ENCODE results near the gene CNTNAP2.
A peak's percentile ranks its signal among the peaks of the same experiment; 100 is the strongest.

Gene CNTNAP2

DNA sequence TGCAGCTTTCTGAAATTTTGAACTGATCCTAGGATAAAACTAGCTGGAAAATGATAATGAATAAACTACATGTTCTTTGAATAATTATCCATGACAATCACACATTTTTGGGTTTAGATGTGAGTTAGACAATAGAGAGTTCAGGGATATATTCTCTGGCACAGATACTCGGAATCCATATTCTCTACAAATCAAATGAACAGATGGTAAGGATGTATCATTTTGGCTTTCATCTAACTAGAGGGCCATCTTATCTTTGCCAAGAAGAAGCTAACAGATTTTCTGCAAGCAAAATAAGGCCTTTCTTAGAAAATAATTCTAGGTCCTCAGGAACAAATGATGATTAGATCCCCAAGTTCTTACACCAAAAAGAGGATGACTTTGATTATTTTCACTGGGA lies 2118.1 kb downstream of the CNTNAP2 start:
- no peak for DNase-seq (ENCODE audit: low read depth)

DNA sequence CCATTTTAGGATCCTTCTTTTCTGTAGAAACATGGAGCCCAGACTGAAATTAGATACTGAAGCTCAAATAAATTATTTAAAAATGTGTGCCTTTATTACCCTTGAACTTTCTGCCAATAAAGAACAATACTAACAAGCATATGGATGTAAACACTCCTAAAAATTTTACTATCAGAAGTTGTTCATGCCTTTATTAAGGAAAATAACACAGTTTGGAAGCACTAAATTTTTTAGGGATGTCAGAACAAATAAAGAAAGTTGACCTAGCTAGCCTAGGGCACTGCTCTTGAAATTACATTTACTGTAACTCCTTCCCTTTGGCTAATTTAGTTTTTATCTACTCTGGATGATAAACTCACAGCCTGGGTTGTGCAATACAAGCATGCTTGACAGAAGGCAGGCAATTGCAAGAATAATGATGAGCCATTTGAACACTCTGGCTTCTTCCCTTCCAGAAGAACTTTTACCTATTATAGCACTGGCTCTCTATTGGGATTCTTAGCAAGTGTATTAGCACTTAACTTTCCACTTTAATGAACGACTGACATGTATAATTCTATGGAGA lies 2122.2 kb downstream of the CNTNAP2 start:
- H3K4me3 ChIP-seq (ENCODE audit: low read depth, low read length) = no peak overlapping the region
- DNase-seq (ENCODE audit: low read depth) = no peak

More for the DNA sequence above, 2118.1 kb downstream of the CNTNAP2 start:
- H3K4me3 ChIP-seq (ENCODE audit: low read depth, low read length) = no peak overlapping the region

DNA sequence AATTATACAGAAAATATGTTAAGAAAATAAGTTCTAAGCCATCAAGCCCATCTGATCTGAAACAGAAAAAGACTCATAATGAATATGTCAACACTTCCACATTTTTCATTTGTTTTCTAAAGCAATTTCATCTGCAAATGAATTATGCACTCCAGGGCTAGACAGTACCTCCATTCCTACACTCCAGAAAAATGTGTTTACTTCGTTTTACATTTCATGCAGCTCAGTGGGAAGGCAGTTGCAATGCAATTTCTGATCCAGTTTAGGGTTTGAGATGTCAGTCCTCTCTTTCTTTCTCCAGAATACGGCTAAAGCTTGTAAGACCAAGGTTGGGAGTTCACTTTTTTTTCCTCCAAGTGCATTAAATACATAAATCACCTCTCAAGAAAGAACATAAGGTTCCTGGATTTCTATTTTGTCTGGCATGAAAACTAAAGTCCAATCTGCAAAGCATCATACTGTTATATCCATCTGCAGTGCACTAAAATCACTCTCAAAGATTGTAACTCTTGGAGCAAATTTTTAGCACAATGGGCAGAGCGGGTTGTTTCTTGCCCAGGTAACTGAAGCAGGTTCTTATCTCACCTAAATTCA lies 2125.2 kb downstream of the CNTNAP2 start:
- DNase-seq (ENCODE audit: low read depth) = no peak
- H3K4me3 ChIP-seq (ENCODE audit: low read depth, low read length) = no peak overlapping the region

DNA sequence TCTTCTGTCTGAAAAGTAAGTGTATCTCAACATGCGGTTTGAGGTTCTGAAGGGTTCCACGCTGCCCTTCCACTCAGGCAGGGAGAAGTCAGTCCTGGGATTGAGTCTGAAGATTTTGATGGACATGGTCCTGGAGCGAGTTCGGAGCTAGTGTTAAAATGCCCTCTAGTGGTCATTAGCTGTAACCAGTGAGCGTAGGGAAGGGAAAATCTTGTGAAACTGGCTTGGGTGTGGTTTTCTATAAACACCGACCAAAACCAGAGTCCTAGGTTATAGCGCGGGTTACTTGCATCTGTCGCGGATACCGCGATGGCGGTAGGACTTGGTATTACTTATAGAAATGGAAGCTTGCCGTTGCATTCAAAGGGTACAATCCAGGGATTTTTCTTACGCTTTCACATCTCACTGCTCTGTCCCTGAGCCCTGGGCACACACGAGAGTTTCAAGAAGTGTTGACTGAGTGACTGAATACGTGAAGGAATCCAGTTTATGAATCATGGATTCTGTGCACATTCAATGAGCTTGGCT lies 2125.8 kb downstream of the CNTNAP2 start:
- DNase-seq (ENCODE audit: low read depth) = no peak
- no peak overlapping the region for H3K4me3 ChIP-seq (ENCODE audit: low read depth, low read length)

DNA sequence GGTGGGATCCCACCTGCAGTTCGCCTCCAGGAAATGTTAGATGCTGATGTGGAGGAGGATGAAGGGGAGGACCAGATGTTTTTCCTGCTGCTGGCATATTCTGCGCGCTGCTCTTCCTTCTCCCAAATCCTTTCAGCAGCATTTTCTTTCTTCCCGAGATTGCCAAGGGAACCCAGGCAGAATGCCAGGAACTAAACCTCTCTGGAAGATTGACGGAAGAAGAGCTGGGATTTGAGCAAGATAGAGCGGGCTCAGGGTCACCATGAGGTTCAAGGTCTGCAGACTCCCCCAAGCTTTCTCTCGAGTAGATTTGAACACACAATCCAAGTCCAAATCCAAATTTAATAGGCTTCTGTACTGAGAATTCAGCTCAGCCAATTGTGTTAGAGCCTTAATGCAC lies 2128.8 kb downstream of the CNTNAP2 start:
- no peak for DNase-seq (ENCODE audit: low read depth)
- no peak overlapping the region for H3K4me3 ChIP-seq (ENCODE audit: low read depth, low read length)

DNA sequence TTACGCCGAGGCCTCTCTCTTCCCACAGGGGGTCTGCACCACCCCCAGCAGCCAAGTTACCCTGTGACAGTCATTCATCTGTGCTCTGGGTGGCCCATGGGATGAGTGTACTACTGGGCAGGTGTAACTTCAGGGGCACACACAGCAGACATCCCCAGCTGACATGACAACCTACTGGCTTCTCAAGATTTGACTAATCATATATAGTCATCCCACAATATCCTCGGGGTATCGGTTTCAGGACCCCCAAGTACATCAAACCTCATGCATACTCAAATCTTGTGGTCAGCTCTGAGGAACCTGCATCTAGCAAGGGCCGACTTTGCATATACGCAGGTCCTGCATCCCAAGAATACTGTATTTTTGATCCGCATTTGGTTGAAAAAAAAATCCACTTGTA lies 2137.0 kb downstream of the CNTNAP2 start:
- no peak overlapping the region for H3K4me3 ChIP-seq (ENCODE audit: low read depth, low read length)
- no peak for DNase-seq (ENCODE audit: low read depth)

DNA sequence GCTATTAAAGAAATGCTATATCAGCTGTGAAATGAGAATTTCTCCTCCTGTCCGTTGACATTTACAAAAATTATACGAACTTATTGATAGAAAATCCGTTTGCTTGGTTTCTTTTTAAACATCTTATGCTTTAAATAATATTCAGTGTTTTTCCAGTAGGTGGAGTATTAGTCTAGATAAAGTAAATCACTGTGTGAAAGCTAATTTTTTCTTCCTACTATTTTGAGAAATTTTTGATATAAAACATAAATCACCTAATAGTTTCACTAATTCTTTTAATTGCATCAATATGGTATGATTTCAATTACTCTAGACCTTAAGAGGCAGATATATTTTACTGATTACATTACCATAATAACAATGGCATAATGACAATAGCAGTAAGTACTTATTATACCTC lies 2138.7 kb downstream of the CNTNAP2 start:
- DNase-seq (ENCODE audit: low read depth) = no peak
- H3K4me3 ChIP-seq (ENCODE audit: low read depth, low read length) = no peak overlapping the region

DNA sequence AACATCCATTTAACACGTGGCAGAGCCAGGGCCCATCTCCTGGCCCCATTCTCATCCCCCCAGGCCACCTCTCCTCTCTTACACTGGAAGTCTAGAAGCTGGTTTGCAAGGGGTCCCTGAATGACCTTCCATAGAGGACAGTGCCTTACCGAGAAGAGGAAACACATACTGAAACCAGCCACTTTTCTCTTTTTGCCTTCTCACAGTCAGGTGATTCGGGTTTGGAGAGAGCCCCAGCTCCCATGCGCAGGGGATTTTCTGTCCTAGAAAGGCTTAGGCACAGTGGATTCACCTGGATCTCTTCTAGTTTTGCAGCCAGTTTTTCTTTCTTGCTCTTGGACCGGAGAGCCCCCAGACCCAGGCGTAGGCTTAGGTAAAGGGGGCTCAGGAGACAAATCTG lies 2139.8 kb downstream of the CNTNAP2 start:
- H3K4me3 ChIP-seq (ENCODE audit: low read depth, low read length) = no peak overlapping the region
- DNase-seq (ENCODE audit: low read depth) = no peak

DNA sequence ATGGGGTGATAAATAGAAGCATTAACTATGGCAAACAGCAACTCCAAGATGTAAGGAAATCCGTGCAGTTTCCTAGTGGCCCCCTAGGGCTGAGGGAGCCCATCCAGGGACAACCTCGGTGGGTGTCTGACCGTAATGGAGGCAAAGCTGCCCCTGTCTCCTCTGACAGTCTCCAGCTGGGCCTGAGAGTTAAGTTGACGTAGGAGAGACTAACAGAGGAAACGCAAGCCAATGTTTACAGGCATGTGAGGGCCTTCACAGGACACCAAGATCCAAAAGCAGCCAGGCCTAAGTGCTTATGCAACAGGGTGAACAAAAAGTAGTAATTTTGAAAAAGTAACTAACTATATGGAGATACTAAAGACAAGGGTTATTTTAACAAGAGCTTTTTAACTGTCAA lies 2144.0 kb downstream of the CNTNAP2 start:
- DNase-seq (ENCODE audit: low read depth) = no peak

DNA sequence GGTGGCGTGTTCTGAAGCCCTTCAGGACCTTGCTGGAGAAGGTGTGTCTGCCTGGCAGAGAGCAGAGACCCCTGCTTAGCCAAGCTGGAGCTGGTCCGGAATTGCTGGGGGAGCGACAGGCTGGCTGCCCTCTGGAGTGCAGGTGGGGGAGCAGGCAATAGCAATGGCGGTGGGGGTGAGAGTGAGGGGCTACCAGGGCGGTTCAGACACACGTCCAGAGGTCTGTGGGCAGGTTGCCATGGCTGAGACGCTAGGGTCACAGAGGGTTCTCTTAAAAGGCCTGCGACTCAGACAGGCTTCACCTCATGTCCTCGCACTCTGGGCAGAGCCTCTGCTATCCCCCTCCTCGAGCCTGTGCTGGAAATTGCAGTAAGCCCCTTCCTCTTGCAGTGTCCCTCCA lies 2144.9 kb downstream of the CNTNAP2 start:
- no peak for DNase-seq (ENCODE audit: low read depth)
- no peak overlapping the region for H3K4me3 ChIP-seq (ENCODE audit: low read depth, low read length)

More for the DNA sequence above, 2144.0 kb downstream of the CNTNAP2 start:
- H3K4me3 ChIP-seq (ENCODE audit: low read depth, low read length) = no peak overlapping the region

DNA sequence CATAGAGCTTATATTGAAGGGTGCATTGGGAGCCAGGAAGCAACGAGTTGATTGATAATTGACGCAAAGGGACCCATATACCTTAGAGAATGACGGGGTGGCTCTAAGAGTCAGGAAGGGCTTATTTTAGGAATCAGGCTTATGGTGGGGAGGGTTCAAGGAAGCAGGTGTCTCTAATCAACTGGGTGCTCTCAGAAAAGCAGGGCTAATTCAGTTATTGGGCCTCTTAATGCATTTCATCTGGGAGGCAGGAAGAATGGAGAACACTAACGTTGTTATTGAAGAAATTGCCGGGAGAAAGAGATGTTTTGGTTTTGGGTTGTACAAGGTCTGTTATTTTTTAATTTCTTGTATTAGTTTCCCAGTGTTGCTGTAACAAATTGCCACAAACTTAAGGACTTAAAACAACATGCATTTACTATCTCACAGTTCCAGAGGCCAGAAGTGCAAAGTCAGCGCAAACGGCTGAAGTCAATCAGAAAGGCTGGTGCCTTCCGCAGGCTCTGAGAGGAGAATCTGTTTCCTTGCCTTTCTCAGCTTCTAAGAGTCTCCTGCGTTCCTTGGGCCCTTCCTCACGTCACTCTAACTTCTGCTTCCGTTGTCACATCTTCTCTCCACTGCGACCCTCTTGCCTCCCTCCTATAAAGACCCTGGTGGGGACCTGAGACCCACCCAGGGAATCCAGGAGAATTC lies 2145.5 kb downstream of the CNTNAP2 start:
- no peak overlapping the region for H3K4me3 ChIP-seq (ENCODE audit: low read depth, low read length)
- no peak for DNase-seq (ENCODE audit: low read depth)

DNA sequence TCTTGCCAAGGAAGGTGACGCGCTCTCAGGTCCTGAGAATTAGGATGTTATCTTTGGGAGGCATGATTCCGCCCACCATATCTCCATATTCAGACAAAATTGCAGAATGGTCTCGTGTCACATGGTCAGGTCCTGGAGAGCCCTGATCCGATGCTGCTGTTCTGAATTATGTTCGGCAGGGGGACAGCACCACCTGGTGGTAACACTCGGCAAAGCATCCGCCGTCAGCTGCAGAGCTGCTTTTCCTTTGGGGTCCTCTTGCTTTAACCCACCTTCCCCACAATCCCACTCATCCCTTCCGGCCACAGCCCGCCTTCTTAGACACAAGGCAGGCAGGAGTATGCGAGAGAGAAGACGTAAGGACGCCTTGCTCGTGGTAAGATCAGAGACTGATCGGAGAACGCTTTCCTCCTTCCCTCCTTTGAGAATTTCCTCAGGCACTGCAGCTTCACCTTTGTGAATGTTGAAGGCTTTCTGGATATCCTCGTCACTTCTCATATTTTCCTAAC lies 2146.2 kb downstream of the CNTNAP2 start:
- H3K4me3 ChIP-seq (ENCODE audit: low read depth, low read length) = no peak overlapping the region
- DNase-seq (ENCODE audit: low read depth) = no peak

DNA sequence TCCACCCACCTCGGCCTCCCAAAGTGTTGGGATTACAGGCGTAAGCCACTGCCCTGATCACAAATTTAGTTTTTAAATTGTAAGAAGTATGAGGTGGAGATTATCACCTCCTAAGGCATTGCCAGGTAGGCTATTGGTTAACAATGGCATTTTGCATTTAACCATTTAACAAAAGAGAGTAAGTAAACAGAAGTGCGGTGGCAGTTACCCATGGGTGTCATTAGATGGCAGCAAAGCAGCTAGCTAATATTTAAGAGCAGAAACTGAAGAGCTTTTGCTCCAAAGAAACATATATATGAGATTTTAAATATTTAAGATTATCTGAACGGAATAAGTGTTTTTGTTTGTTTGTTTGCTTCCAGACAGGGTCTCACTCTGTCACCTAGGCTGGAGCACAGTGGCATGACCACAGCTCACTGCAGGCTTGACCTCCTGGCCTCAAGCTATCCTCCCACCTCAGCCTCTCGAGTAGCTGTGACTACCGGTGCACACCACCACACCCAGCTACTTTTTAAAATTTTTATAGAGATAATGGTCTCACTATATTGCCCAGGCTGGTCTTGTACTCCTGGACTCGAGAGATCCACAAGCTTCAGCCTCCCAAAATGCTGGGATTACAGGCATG lies 2148.4 kb downstream of the CNTNAP2 start:
- H3K4me3 ChIP-seq (ENCODE audit: low read depth, low read length) = no peak overlapping the region
- DNase-seq (ENCODE audit: low read depth) = peak; percentile 12

DNA sequence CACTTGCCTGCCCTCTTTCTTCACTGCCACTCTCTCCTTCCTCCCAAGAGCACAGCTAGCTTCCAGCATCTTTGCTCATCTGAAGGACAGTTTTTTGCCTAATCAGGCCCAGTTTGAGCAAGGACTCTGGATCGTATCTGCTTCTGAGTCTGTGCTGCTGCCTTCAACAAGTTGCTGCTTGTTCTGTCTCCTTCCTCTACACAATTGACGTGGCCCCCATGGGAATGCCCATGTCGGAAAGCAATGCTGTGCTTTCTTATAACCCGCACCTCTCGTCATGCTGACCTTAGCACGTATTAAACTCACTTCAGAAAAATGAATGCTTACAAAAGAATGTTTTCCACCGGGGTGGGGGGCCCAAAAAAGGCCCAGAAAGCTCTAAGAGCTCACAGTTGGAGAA lies 2149.3 kb downstream of the CNTNAP2 start:
- no peak overlapping the region for H3K4me3 ChIP-seq (ENCODE audit: low read depth, low read length)
- no peak for DNase-seq (ENCODE audit: low read depth)

DNA sequence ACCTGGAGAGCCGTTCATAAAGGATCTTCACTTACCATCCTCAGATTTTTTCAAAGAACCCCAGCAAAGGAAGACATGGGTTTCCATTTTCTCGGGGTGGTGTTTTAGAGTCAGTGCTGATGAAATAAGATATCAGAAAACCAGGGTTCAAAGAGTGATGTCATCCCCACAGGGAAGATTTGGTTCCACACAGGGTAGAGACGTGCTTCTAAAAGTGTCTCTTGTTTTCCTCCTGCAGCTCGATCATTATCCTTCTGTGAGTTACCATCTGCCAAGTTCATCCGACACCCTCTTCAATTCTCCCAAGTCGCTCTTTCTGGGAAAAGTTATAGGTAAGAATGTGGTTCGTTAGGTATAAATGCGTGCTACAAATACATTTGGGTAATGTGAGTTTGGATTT lies 2150.2 kb downstream of the CNTNAP2 start:
- no peak for DNase-seq (ENCODE audit: low read depth)
- H3K4me3 ChIP-seq (ENCODE audit: low read depth, low read length) = no peak overlapping the region

DNA sequence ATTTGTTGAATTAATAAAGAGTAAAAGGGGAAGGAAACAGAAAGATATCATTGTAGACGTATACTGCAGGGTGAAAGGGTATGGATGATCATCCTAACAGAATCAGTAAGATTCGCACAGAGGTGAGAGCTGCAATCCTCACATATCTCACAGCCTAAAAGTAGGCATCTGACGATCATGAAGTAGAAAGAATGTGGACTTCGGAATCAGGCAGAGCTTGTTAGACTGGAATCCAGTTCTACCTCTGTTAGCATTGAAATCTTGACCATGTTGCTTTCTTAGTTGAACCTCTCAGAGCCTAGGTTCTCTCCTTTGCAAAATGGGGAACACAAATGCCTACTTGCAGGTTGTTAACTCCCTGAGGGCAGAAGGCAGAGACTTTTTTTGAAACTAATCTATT lies 2154.0 kb downstream of the CNTNAP2 start:
- H3K4me3 ChIP-seq (ENCODE audit: low read depth, low read length) = no peak overlapping the region

DNA sequence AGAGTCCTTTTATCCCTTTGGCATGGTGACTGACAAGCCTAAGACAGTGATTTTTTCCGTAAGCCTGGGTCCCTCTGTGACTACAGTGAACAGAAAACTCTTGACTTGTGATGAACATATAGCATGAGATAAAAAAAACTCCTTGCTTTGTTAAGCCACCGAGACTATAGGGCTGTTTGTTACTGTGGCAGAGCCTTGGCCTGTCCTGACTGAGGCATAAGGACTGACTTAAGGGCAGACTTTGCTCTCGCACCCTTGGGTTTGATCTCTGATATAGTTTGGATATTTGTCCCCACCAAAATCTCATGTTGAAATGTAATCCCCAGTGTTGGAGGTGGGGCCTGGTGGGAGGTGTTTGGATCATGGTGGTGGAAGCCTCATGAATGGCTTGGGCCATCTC lies 2157.5 kb downstream of the CNTNAP2 start:
- no peak overlapping the region for H3K4me3 ChIP-seq (ENCODE audit: low read depth, low read length)
- DNase-seq (ENCODE audit: low read depth) = no peak

More for the DNA sequence above, 2154.0 kb downstream of the CNTNAP2 start:
- DNase-seq (ENCODE audit: low read depth) = no peak

DNA sequence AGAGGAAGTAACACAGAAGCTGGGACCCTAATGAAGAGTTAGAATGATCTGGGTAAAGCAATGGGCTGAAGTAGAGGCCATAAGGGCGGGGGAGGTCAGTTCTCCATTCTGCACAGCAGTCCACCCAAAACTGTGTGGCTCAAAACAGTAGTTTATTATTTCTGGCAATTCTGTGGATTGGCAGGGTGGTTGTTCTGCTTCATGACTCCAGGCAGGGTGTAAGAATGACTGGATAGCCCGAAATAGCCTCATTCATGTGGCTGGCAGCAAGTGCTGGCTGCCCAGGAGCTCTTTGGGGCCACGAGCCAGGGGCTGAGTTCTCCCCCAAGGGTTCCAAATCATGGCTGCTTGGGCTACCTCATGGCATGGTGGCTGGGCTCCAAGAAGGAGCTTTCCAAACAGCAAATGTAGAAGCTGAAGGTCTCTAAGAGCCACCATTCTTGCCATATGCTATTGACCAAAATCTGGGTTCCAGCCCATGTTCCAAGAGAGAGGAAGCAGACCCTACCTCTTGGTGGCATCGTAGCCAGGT lies 2158.8 kb downstream of the CNTNAP2 start:
- no peak overlapping the region for H3K4me3 ChIP-seq (ENCODE audit: low read depth, low read length)
- DNase-seq (ENCODE audit: low read depth) = no peak

DNA sequence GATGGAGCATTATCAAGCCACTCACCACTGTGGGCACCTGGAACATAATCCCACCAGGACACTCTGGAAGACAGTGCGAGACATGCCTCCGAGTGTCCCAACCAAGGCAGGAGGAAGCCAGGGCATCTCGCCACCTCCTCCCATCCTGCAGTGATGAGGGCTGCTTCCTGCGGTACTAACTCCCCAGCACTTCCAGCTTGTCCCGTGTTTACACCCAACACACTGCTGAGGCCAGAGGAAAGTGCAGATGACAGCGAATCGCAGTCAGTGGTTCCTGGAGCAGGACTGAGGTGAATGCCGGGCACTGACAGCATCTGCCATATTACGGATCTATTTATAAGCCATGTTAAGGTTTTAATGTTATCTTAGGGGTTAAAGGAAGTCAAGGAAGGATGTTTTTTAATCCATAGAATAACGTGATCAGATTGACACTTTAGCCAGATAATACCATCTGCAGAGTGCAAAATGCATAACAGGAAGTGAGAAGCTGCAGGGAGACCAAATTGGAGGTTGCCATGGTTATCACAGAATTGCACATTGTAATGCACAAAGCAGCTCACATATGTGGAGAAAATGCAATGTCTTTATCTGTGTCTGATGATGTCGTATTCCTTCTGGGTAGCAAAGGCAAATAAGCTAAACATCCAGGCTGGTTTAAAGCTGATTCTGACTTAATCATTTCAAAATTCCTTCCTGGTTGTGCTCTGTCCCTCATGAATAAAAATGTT lies 2159.9 kb downstream of the CNTNAP2 start:
- no peak overlapping the region for H3K4me3 ChIP-seq (ENCODE audit: low read depth, low read length)
- DNase-seq (ENCODE audit: low read depth) = no peak

Data from skeletal muscle cell (primary cell).